Hepatocyte (in vitro differentiated cells): ENCODE data around the gene SERPINB6. TPM values are rescaled to one million over a fixed set of nuclear protein-coding genes. Genes with fewer than 3 reads are reported as not detected.

Experiments used
- DNase-seq: peaks from one replicate; pipeline ENCODE4 v3.0.0-alpha.2; 2016; ENCODE audit warnings: low spot score
- H2AFZ ChIP-seq: fragments of 200-600 bp; sonication (generic); 2 replicates; pipeline ENCODE4 v1.6.0; 2016; ENCODE audit warnings: antibody characterized with exemption, mild to moderate bottlenecking
- H3K27ac ChIP-seq: fragments of 200-600 bp; sonication (generic); 2 replicates; pipeline ENCODE4 v1.5.1; 2016; ENCODE audit warnings: mild to moderate bottlenecking
- H3K27me3 ChIP-seq: fragments of 200-600 bp; sonication (generic); 2 replicates; pipeline ENCODE4 v1.6.1; 2016
- H3K36me3 ChIP-seq: fragments of 200-600 bp; sonication (generic); replicated peaks from 2 replicates; pipeline ENCODE4 v1.5.1; 2016; ENCODE audit warnings: low read depth; ENCODE audit not compliant: insufficient read depth
- H3K4me1 ChIP-seq: fragments of 200-600 bp; sonication (generic); 2 replicates; pipeline ENCODE4 v1.5.1; 2016; ENCODE audit warnings: mild to moderate bottlenecking, moderate library complexity; ENCODE audit not compliant: insufficient read depth
- H3K4me2 ChIP-seq: fragments of 200-600 bp; sonication (generic); 2 replicates; pipeline ENCODE4 v1.6.0; 2016
- H3K4me3 ChIP-seq: fragments of 200-600 bp; sonication (generic); 2 replicates; pipeline ENCODE4 v1.5.1; 2016; ENCODE audit warnings: mild to moderate bottlenecking
- H3K79me2 ChIP-seq: fragments of 200-600 bp; sonication (generic); 2 replicates; pipeline ENCODE4 v1.6.0; 2017; ENCODE audit warnings: mild to moderate bottlenecking
- H3K9me2 ChIP-seq: fragments of 200-600 bp; sonication (generic); replicated peaks from 2 replicates; pipeline ENCODE4 v1.6.0; 2017; ENCODE audit warnings: mild to moderate bottlenecking; ENCODE audit not compliant: insufficient read depth
- H3K9me3 ChIP-seq: fragments of 200-600 bp; sonication (generic); 2 replicates; pipeline ENCODE4 v1.5.1; 2016; ENCODE audit warnings: low read depth, mild to moderate bottlenecking
- H4K20me1 ChIP-seq: fragments of 200-600 bp; sonication (generic); 2 replicates; pipeline ENCODE4 v1.6.0; 2016; ENCODE audit warnings: mild to moderate bottlenecking; ENCODE audit not compliant: insufficient read depth, poor library complexity, severe bottlenecking
- CTCF ChIP-seq: fragments of 200-600 bp; sonication (generic); IDR thresholded peaks from 2 replicates; pipeline ENCODE4 v1.5.1; 2016; ENCODE audit warnings: antibody characterized with exemption, mild to moderate bottlenecking; ENCODE audit not compliant: poor library complexity
- EZH2 ChIP-seq: fragments of 200-600 bp; sonication (generic); IDR thresholded peaks from 2 replicates; pipeline ENCODE4 v1.6.1; 2016; ENCODE audit warnings: antibody characterized with exemption, mild to moderate bottlenecking, borderline replicate concordance
- EZH2phosphoT487 ChIP-seq: fragments of 200-600 bp; sonication (generic); IDR thresholded peaks from one replicate; pipeline ENCODE4 v1.6.1; 2018; ENCODE audit warnings: antibody characterized with exemption, mild to moderate bottlenecking, low read depth, moderate library complexity; ENCODE audit not compliant: unreplicated experiment, severe bottlenecking
- WGBS: methylation state at CpG from one replicate; pipeline ENCODE4 v1.1.6; 2016; ENCODE audit warnings: low lambda C conversion rate; ENCODE audit errors: missing lambda C conversion rate; 5-methylcytosine and 5-hydroxymethylcytosine counted together
- polyA plus RNA-seq: library from polyadenylated mRNA; unstranded; fragments of >200 nt; fragmentation: Nextera tagmentation; extraction: Ambion mirVana; gene quantifications from 2 replicates; pipeline ENCODE4 v1.2.1, GENCODE V29; 2016
- total RNA-seq: library from RNA; depleted of rRNA; stranded (reverse); fragments of >200 nt; gene quantifications from 2 replicates; pipeline ENCODE4 v1.2.3, GENCODE V29; 2014

SERPINB6 gene
- total and polyA plus RNA-seq, 2 experiments from 2014 or later: 87.9 to 109 TPM

- Histone ChIP-seq H4K20me1 (no peaks in the 10 kb centered on the region), H2AFZ (peak overlapping the region; percentile 38), H3K4me3 (peak overlapping the region; percentile 27), H3K4me2 (peak overlapping the region; percentile 87), H3K9me3 (no peaks in the 10 kb centered on the region), H3K36me3 (no peaks in the 10 kb centered on the region), H3K79me2 (peaks cover 4% of the 10 kb centered on the region), H3K9me2 (no peaks in the 10 kb centered on the region), H3K27me3 (no peaks in the 10 kb centered on the region), H3K4me1 (peaks cover 16% of the 10 kb centered on the region), H3K27ac (peak overlapping the region; percentile 99)
- no peak for DNase-seq
- TF ChIP-seq EZH2 (no peak), EZH2phosphoT487 (no peak), CTCF (no peak)
- 8% methylated on average over 10 of the region's 10 CpGs for WGBS
These were observed 19.7 kb upstream of the SERPINB6 start for GRCh38 chr6:2990932-2991506.

GRCh38 chr6:2990248-2990931, 19.0 kb upstream of the SERPINB6 start:
- TF ChIP-seq EZH2 (no peak), CTCF (no peak), EZH2phosphoT487 (no peak)
- Histone ChIP-seq H3K4me1 (peaks cover 16% of the 10 kb centered on the region), H3K4me3 (peak overlapping the region; percentile 27), H3K27ac (peak overlapping the region; percentile 99), H3K36me3 (no peaks in the 10 kb centered on the region), H3K9me3 (no peaks in the 10 kb centered on the region), H3K4me2 (peak overlapping the region; percentile 87), H3K9me2 (no peaks in the 10 kb centered on the region), H2AFZ (peak overlapping the region; percentile 38), H3K79me2 (peaks cover 4% of the 10 kb centered on the region), H4K20me1 (no peaks in the 10 kb centered on the region), H3K27me3 (no peaks in the 10 kb centered on the region)
- WGBS: 8% methylated on average over 19 of the region's 19 CpGs
- DNase-seq: peak; percentile 50

- WGBS: 1% methylated on average over 22 of the region's 22 CpGs
- Histone ChIP-seq H3K4me1 (peaks cover 16% of the 10 kb centered on the region), H3K9me2 (no peaks in the 10 kb centered on the region), H3K27me3 (no peaks in the 10 kb centered on the region), H2AFZ (peak overlapping the region; percentile 47), H3K9me3 (no peaks in the 10 kb centered on the region), H3K4me3 (peak overlapping the region; percentile 34), H3K79me2 (peaks cover 4% of the 10 kb centered on the region), H3K27ac (peak overlapping the region; percentile 99), H3K4me2 (peak overlapping the region; percentile 87), H3K36me3 (no peaks in the 10 kb centered on the region), H4K20me1 (no peaks in the 10 kb centered on the region)
- no peak for TF ChIP-seq CTCF
- no peak for TF ChIP-seq EZH2phosphoT487
- no peak for TF ChIP-seq EZH2
- DNase-seq: peak; percentile 97
These were observed 18.2 kb upstream of the SERPINB6 start for GRCh38 chr6:2989332-2990247.
